ENCODE results near the gene WT1. TPM values are rescaled to one million over a fixed set of nuclear protein-coding genes. Genes with fewer than 3 reads are reported as not detected.

WT1 gene
- total RNA-seq, 2 donors from 2014 or later, result not detected

DNA sequence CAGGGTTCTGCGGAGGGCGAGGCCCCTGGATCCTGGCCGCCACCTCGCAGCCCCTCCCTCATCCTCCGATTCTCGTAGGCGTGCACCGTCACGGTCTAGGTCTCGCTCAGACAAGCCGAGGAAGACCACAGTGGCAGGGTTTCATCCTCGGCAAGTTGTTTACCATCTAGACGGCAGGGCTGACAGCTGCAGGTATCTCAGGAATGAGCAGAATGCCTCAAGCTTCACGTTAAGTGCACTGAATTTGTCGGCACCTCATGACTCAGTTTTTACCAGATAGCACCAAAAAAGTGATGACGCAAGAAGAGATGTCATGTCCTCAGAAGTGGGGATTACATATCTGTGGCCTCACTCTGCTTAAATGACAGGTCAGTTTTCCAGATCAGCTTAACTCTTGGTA is 35.1 kb downstream of the WT1 start:
- peaks cover 3% of the 10 kb centered on the region for H3K9me3 Mint-ChIP-seq
- no peak overlapping the region for H3K4me3 Mint-ChIP-seq
- DNase-seq (ENCODE audit: low spot score), result no peak
- no peak for ATAC-seq
- peaks cover 4% of the 10 kb centered on the region for H3K36me3 Mint-ChIP-seq
- no peaks in the 10 kb centered on the region for H3K4me1 Mint-ChIP-seq (ENCODE audit: low read depth in 2 of 2)
- no peak overlapping the region for H3K27ac Mint-ChIP-seq
- peaks cover 4 to 15% of the 10 kb centered on the region in 2 donors for H3K27me3 Mint-ChIP-seq

DNA sequence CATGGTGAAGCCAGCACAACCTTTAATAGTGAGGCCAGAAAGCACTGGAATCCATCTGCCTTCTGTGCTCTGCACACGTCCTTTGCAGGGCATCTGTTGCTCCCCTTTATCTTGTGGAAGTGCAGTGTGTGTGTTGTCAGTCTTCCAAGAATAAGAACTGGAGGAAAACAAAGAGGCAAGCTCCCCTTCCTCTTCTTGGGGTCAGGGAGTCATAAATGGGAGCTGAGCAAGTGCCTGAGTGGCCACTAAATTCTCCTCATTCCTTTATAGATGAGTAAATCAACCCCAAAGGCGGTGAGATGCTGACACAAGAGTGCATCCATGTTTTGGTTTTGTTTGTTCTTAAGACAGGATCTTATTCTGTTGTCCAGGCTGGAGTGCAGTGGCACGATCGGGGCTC is 38.3 kb downstream of the WT1 start:
- no peak overlapping the region for H3K27ac Mint-ChIP-seq
- H3K4me3 Mint-ChIP-seq, result no peak overlapping the region
- H3K36me3 Mint-ChIP-seq, result peaks cover 4% of the 10 kb centered on the region
- ATAC-seq (no peak), DNase-seq (ENCODE audit: low spot score) (no peak)
- no peaks in the 10 kb centered on the region for H3K4me1 Mint-ChIP-seq (ENCODE audit: low read depth in 2 of 2)
- peaks cover 3% of the 10 kb centered on the region for H3K9me3 Mint-ChIP-seq
- peaks cover 2 to 28% of the 10 kb centered on the region in 2 donors for H3K27me3 Mint-ChIP-seq

DNA sequence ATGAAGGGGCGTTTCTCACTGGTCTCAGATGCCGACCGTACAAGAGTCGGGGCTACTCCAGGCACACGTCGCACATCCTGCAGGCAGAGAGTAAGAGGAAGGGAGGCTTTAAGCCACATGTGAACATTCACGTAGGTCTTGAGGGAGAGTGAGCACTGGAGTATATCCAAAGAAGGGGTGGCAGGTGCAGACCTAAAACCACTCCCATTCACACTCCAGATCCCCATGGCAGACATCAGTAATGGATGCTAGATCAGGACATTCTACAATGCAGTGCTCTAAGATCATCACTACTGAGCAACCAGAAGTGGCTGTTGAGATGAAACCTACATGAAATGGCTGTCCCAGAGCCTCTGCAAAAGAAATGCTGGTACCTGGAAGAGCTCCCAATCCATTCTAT is 39.0 kb downstream of the WT1 start:
- ATAC-seq (no peak), DNase-seq (ENCODE audit: low spot score) (no peak)
- H3K27ac Mint-ChIP-seq, result no peak overlapping the region
- peaks cover 2 to 27% of the 10 kb centered on the region in 2 donors for H3K27me3 Mint-ChIP-seq
- H3K36me3 Mint-ChIP-seq, result peaks cover 4% of the 10 kb centered on the region
- no peak overlapping the region for H3K4me3 Mint-ChIP-seq
- peaks cover 3% of the 10 kb centered on the region for H3K9me3 Mint-ChIP-seq
- H3K4me1 Mint-ChIP-seq (ENCODE audit: low read depth in 2 of 2), result no peaks in the 10 kb centered on the region

DNA sequence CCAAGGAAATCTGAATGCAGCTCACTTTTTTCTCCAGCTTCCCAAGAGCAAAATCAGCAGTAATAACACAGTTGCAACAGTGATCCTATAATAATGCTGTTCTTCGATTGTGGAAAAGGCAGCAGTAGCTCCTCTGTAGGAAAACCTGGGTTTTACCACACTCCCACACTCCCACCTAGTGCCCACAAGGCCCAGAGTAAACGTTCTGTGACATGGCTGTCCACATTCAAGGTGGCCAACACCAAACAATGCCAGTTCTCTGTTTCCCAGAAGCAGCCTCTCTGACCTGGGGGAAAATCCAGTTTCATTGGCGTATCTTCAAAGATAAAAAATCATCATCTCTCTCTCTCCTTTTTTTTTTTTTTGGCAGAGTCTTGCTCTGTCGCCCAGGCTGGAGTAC is 40.2 kb downstream of the WT1 start:
- no peak for ATAC-seq

DNA sequence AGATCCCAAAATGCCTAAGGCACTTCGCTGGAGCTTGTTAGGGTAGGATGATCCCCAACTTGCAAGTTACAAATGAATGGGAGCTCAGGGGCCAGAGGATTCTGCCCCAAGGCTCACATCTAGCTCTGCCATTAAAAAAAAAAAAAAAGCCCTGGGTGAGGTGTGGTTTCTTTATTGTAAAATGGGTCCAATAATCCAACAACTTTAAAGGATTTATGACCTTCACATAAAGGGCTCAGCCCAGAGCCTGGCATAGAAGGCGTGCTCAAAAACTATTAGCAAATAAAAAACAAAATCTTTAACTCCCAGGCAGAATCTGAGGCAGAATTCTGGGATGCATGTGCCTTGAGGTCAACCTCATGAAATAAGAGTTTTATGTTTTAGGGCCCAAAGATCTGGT is 42.5 kb downstream of the WT1 start:
- no peak overlapping the region for H3K27ac Mint-ChIP-seq
- no peaks in the 10 kb centered on the region for H3K4me1 Mint-ChIP-seq (ENCODE audit: low read depth in 2 of 2)
- H3K9me3 Mint-ChIP-seq, result no peaks in the 10 kb centered on the region
- no peak for ATAC-seq
- peaks cover 0 to 21% of the 10 kb centered on the region in 2 donors for H3K27me3 Mint-ChIP-seq
- DNase-seq (ENCODE audit: low spot score), result no peak
- H3K36me3 Mint-ChIP-seq, result no peaks in the 10 kb centered on the region
- H3K4me3 Mint-ChIP-seq, result no peak overlapping the region

More for the DNA sequence above, 40.2 kb downstream of the WT1 start:
- no peak overlapping the region for H3K27ac Mint-ChIP-seq
- peaks cover 0 to 21% of the 10 kb centered on the region in 2 donors for H3K27me3 Mint-ChIP-seq
- H3K9me3 Mint-ChIP-seq, result no peaks in the 10 kb centered on the region
- no peak for DNase-seq (ENCODE audit: low spot score)
- no peaks in the 10 kb centered on the region for H3K4me1 Mint-ChIP-seq (ENCODE audit: low read depth in 2 of 2)
- H3K36me3 Mint-ChIP-seq, result no peaks in the 10 kb centered on the region
- no peak overlapping the region for H3K4me3 Mint-ChIP-seq

DNA sequence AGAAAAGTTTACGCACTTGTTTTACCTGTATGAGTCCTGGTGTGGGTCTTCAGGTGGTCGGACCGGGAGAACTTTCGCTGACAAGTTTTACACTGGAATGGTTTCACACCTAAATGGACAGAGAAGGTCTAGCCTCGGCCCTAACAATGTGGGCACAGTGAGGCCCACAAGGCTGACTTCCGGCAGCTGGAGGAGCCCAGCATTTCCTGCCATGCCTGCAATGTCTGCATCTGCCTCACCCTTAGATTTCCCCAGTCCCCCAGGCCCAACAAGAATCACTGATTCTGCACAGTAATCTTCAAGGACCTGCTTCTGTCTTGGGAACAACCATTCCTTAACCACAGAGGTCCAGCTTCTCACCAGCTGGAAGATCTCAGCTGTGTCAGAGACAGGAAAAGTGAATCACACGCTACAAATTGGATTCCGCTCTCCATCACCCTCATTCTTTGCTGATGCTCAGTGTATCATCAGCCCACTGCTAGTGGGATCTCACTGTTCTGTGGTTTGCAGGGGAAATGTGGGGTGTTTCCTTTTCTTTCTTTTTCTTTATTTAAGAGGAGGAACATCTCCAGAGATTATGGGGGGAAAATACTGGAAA is 43.3 kb downstream of the WT1 start:
- Mint-ChIP-seq H3K4me1 (ENCODE audit: low read depth in 2 of 2) (no peaks in the 10 kb centered on the region), H3K9me3 (no peaks in the 10 kb centered on the region), H3K27me3 (peaks cover 0 to 28% of the 10 kb centered on the region in 2 donors), H3K36me3 (no peaks in the 10 kb centered on the region), H3K4me3 (no peak overlapping the region), H3K27ac (no peak overlapping the region)
- ATAC-seq (no peak), DNase-seq (ENCODE audit: low spot score) (no peak)

DNA sequence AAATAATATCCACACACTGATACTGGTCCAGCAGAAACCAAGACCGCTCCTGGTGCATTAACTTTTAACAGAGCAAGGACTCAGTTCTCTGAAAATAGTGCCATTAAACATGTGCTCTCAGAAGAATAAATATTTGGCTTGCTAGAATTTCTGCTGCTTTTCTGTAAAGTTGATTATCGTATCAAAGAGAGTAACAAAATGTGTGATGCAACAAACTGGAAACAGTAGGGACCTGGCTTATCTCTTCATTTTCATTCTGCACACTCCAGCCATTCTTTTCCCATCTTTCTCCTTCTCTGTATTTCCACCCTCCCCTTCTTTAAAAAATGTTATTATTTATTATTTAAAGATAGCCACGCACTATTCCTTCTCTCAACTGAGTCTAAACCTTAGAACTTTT is 43.9 kb downstream of the WT1 start:
- H3K4me1 Mint-ChIP-seq (ENCODE audit: low read depth in 2 of 2), result no peaks in the 10 kb centered on the region
- no peak overlapping the region for H3K4me3 Mint-ChIP-seq
- no peak for DNase-seq (ENCODE audit: low spot score)
- H3K27ac Mint-ChIP-seq, result no peak overlapping the region
- peaks cover 0 to 34% of the 10 kb centered on the region in 2 donors for H3K27me3 Mint-ChIP-seq
- H3K9me3 Mint-ChIP-seq, result no peaks in the 10 kb centered on the region
- no peaks in the 10 kb centered on the region for H3K36me3 Mint-ChIP-seq
- no peak for ATAC-seq

DNA sequence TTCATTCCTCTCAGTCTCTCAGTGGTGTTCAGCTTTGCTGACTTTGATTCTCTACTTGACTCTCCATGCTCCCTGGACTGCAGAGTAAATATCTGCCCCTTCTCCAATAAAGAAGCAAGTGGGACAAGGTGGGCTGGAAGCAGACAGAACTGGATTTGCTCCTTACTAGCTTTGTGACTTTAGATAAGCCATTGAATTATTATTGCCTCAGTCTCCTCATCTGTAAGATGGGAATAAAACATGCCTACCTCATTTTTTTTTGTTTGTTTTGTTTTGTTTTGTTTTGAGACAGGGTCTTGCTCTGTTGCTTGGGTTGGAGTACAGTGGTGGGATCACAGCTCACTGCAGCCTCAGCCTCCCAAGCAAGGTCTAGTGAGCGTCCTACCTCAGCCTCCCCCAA is 44.6 kb downstream of the WT1 start:
- peaks cover 2 to 37% of the 10 kb centered on the region in 2 donors for H3K27me3 Mint-ChIP-seq
- H3K4me3 Mint-ChIP-seq, result no peak overlapping the region
- ATAC-seq, result no peak
- H3K27ac Mint-ChIP-seq, result no peak overlapping the region
- DNase-seq (ENCODE audit: low spot score), result no peak
- no peaks in the 10 kb centered on the region for H3K9me3 Mint-ChIP-seq
- H3K4me1 Mint-ChIP-seq (ENCODE audit: low read depth in 2 of 2), result no peaks in the 10 kb centered on the region
- no peaks in the 10 kb centered on the region for H3K36me3 Mint-ChIP-seq

DNA sequence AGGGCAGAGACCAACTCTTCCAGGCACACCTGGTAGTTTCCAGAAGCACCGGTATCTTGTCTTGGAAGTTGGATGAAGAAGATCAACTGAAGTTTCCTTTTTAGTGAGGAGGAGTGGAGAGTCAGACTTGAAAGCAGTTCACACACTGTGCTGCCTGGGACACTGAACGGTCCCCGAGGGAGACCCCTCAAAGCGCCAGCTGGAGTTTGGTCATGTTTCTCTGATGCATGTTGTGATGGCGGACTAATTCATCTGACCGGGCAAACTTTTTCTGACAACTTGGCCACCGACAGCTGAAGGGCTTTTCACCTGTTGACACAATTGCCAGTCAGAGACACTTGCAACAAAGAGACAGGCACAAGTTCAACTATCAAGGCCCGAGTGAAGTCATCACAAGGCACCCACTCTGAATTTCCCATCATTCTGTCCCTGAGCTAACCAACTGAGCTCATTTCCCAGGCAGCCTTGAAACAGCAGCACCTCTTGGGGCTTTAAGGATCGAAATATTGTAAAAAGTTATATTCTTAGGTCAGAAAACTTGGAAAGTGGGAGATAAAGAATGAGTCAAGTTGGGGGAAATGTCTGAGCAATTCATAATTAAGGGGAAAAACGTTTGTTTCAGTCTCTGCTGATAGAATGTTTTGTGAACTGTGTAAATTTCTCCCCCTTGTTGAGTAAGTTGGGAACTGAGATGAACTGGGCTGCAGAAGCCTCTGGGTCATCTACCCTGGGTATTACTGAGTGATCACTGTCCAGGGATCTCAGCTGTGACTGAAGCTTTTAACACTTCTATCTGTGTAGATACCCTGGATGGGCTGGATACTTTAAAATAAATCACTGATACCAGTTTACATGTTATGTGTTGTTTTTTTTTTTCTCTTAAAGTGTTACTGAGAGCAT is 46.2 kb downstream of the WT1 start:
- Mint-ChIP-seq H3K9me3 (no peaks in the 10 kb centered on the region), H3K4me3 (no peak overlapping the region), H3K4me1 (ENCODE audit: low read depth in 2 of 2) (no peaks in the 10 kb centered on the region), H3K27me3 (peaks cover 2 to 31% of the 10 kb centered on the region in 2 donors), H3K27ac (no peak overlapping the region), H3K36me3 (no peaks in the 10 kb centered on the region)
- no peak for ATAC-seq
- DNase-seq (ENCODE audit: low spot score), result no peak

DNA sequence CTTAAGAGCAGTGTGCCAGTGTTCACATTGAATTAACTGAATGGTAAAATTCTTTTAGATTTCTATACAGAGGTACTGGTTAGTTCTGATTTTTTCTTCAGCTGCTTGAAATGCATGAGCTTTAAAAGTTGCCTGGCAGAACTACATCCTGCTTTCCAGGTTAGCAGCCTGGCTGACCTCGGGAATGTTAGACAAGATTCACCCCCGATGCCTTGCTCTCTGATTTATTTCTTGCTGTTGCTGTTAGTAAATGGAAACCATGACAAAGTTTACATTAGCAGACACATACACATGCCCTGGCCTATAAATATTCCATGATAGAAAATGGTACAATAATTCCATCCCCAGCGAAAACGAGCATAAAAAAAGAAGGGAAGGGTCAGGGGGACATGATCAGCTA is 47.0 kb downstream of the WT1 start:
- Mint-ChIP-seq H3K9me3 (no peaks in the 10 kb centered on the region), H3K4me3 (no peak overlapping the region), H3K4me1 (ENCODE audit: low read depth in 2 of 2) (no peaks in the 10 kb centered on the region), H3K27ac (no peak overlapping the region), H3K27me3 (peaks cover 2 to 30% of the 10 kb centered on the region in 2 donors), H3K36me3 (no peaks in the 10 kb centered on the region)
- ATAC-seq (no peak), DNase-seq (ENCODE audit: low spot score) (no peak)

DNA sequence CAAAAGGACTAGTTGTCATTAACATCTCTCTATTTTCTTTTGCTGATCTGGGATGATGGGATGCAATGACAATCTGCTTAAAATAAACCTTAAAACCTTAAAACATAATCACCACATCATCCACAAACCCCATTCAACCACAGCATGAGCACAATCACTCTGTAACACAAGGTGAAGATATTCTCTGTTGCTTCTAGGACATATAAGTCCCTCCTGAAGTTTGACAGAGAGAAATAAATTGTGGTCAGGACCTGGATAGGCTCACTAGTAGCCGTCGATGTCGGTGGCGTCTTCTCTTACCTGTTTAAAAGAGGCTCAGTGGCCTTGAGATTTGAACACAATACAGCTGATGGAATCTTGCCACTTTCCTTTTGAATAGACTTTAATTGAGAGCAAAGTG is 47.9 kb downstream of the WT1 start:
- DNase-seq (ENCODE audit: low spot score) (no peak), ATAC-seq (no peak)
- Mint-ChIP-seq H3K4me1 (ENCODE audit: low read depth in 2 of 2) (no peaks in the 10 kb centered on the region), H3K9me3 (no peaks in the 10 kb centered on the region), H3K27ac (no peak overlapping the region), H3K27me3 (peaks cover 2 to 34% of the 10 kb centered on the region in 2 donors), H3K4me3 (no peak overlapping the region), H3K36me3 (no peaks in the 10 kb centered on the region)

DNA sequence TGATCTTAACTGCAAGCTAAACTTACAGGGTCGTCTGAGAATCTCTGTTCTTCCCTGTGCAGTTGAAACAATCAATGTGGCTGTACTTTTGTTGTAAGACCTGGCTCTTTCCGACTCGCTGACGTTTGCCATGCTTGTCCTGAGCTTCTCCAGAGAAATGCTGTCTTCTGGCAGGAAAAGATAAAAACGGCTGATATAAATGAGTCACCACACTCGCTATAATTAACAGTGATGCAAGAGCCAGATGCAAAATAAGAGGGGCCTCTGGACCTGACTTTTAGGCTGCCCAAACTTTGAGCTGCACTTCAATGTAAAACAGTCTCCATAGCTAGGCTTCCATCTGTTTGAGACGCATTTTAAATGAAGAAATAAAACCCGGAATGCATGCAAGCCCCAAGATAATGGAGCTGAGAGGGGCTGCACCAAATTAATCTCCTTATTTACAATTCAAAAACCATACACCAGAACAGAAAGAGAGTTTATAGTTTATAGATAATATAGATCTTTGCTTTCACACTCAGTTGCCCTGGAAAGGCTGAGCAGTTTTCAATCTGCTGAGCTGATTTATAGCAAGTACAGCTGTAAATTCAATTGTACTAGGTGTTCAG is 48.5 kb downstream of the WT1 start:
- DNase-seq (ENCODE audit: low spot score), result no peak
- Mint-ChIP-seq H3K9me3 (no peaks in the 10 kb centered on the region), H3K27ac (no peak overlapping the region), H3K4me1 (ENCODE audit: low read depth in 2 of 2) (no peaks in the 10 kb centered on the region), H3K36me3 (no peaks in the 10 kb centered on the region), H3K27me3 (peaks cover 2 to 34% of the 10 kb centered on the region in 2 donors), H3K4me3 (no peak overlapping the region)
- ATAC-seq, result no peak

DNA sequence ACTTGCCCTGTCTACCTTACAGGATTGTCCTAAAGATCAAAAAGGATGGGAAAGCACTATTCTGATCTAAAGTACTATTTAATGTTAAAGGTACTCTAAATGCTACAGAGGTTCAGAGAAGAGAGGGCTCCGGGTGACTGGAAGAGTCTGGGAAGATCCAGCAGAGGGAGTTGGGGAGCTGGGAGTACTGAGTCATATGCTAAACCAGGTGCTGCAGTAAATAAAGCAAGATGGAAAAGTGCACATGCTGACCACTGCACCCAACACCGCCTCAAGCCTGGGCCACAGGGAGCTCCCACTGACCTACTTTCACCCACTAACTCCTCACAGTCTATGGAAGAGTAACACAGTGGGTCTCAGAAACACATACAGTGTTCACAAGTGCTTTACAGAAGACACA is 49.3 kb downstream of the WT1 start:
- Mint-ChIP-seq H3K9me3 (no peaks in the 10 kb centered on the region), H3K4me1 (ENCODE audit: low read depth in 2 of 2) (no peaks in the 10 kb centered on the region), H3K27ac (no peak overlapping the region), H3K27me3 (peaks cover 2 to 34% of the 10 kb centered on the region in 2 donors), H3K4me3 (no peak overlapping the region), H3K36me3 (no peaks in the 10 kb centered on the region)
- ATAC-seq (no peak), DNase-seq (ENCODE audit: low spot score) (no peak)

DNA sequence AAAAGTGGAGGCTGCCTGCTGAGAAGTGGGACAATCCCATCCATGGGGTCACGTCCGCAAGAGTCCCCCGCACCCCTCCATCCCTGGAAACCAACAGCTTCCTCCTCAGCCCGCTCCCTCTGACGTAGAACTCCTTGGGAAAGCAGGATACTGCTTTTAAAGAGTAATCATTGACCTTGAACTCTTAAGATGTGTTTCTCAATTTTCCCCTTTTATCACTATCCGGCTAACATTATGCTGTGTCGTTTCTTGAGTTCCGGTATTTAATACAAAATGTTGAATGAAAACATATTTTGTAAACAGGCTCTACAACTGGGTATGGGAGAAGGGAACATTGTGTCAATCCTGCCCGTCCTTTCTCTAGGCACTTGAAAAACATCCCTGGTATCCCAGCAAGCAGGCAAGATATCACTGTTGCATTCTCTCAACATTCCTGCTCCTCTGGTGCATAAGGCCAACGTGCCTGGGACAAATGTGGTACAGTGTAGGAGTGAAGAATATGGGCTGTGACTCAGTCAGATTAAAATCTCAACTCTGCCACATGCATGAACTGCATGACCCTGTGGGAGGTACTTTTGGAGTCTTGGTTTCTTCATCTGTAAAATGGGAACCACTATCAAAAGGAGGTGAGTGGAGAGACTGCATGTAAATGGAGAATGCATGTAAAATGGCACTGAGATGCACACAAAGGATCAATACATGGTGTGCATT is 52.8 kb downstream of the WT1 start:
- no peak for ATAC-seq
- Mint-ChIP-seq H3K27me3 (peaks cover 5 to 44% of the 10 kb centered on the region in 2 donors), H3K4me1 (ENCODE audit: low read depth in 2 of 2) (no peaks in the 10 kb centered on the region)

More for the DNA sequence above, 52.8 kb downstream of the WT1 start:
- Mint-ChIP-seq H3K9me3 (no peaks in the 10 kb centered on the region), H3K36me3 (no peaks in the 10 kb centered on the region), H3K4me3 (no peak overlapping the region), H3K27ac (no peak overlapping the region)
- no peak for DNase-seq (ENCODE audit: low spot score)

All from natural killer cell treated with Interleukin-12 subunit alpha and Interleukin-12 subunit beta and Interleukin-15 and Interleukin-18, amount 100 ng/mL, for 72 hours (primary cell).